ENCODE data around the gene MRPL52. TPM values are rescaled to one million over a fixed set of nuclear protein-coding genes. Genes with fewer than 3 reads are reported as not detected.

MRPL52 gene
- total and polyA plus RNA-seq, 10 of the 15 experiments (the other 5 are each of a cell fraction or from before 2014, with no cell fraction given) = 51.7 to 541 (median 142) TPM

- TF ChIP-seq MAX (IDR thresholded peaks at IDR 0.05; ENCODE audit: low read depth, low read length) (no peak), RAD51 (IDR thresholded peaks at IDR 0.05) (no peak), CREM (IDR thresholded peaks at IDR 0.05; ENCODE audit: low read depth) (no peak), ZBTB33 (IDR thresholded peaks at IDR 0.05) (no peak), NR2C1 (IDR thresholded peaks at IDR 0.05) (no peak), BCL3 (IDR thresholded peaks at IDR 0.05; ENCODE audit: borderline replicate concordance, insufficient read depth, low read depth, low read length, poor library complexity, severe bottlenecking) (no peak)
These were observed 8.3 kb upstream of the MRPL52 start (continued) for GRCh38 chr14:22821193-22822015.
